ENCODE measurements around the gene XYLT1. TPM values are rescaled to one million over a fixed set of nuclear protein-coding genes. Genes with fewer than 3 reads are reported as not detected.

Gene XYLT1
- polyA plus RNA-seq, 1 of the 3 experiments (the other 2 are of a cell fraction), result 17.6 TPM

GRCh38 chr16:17334096-17334495 lies 136.7 kb downstream of the XYLT1 start:
- 78% methylated on average over 3 of the region's 5 CpGs for WGBS (ENCODE audit: low lambda C conversion rate)
- Histone ChIP-seq H3K36me3 (replicated peaks in 1 of 2; ENCODE audit: control insufficient read depth in 1 of 2, insufficient read depth in 2 of 2, low read length in 1 of 2) (peaks cover 0 to 3% of the 10 kb centered on the region in 2 experiments), H3K9me3 (no peaks in the 10 kb centered on the region), H3K9ac (no peak overlapping the region), H3K4me1 (ENCODE audit: control insufficient read depth in 1 of 2, insufficient read depth in 2 of 2, low read depth in 1 of 2, low read length in 1 of 2) (peaks cover 0 to 22% of the 10 kb centered on the region in 2 experiments; a peak in 2 of 4 replicates), H3K4me2 (no peak overlapping the region), H3K9me2 (no peaks in the 10 kb centered on the region), H3K27ac (ENCODE audit: low read depth in 2 of 2, low read length in 1 of 2) (no peak overlapping the region), H2AFZ (ENCODE audit: low read depth) (no peak overlapping the region), H3K79me2 (ENCODE audit: insufficient read depth) (peaks cover 99% of the 10 kb centered on the region), H3F3A (replicated peaks; ENCODE audit: insufficient read depth) (peaks cover 22% of the 10 kb centered on the region), H3K4me3 (ENCODE audit: low read depth in 2 of 2, low read length in 1 of 2) (no peak overlapping the region), H3K27me3 (ENCODE audit: insufficient read depth) (no peaks in the 10 kb centered on the region), H4K20me1 (ENCODE audit: insufficient read depth) (peaks cover 95% of the 10 kb centered on the region)
- ChIA-PET CTCF (no interaction called here), POLR2A (no interaction called here)
- TF ChIP-seq FOXJ3 (CRISPR knock-in tag; IDR thresholded peaks at IDR 0.05), result no peak
- no peak for TF ChIP-seq POLR2AphosphoS5 (IDR thresholded peaks at IDR 0.05; ENCODE audit: low read depth, low read length)
- TF ChIP-seq SIN3A (IDR thresholded peaks at IDR 0.05; ENCODE audit: borderline replicate concordance, low read depth, low read length), result no peak
- TF ChIP-seq PBX3 (IDR thresholded peaks at IDR 0.05), result no peak
- TF ChIP-seq CHD2 (IDR thresholded peaks at IDR 0.05; ENCODE audit: low read length, partially characterized antibody), result no peak
- TF ChIP-seq FOXM1 (IDR thresholded peaks at IDR 0.05; ENCODE audit: low read depth), result no peak
- no peak for TF ChIP-seq MAX (IDR thresholded peaks at IDR 0.05; ENCODE audit: low read depth)
- no peak for TF ChIP-seq NFIC (IDR thresholded peaks at IDR 0.05; ENCODE audit: borderline replicate concordance)
- no peak for TF ChIP-seq USF2 (IDR thresholded peaks at IDR 0.05; ENCODE audit: borderline replicate concordance, low read depth, low read length)
- TF ChIP-seq RXRA (IDR thresholded peaks at IDR 0.05; ENCODE audit: borderline replicate concordance, low read depth), result no peak
- no peak for TF ChIP-seq ELF1 (IDR thresholded peaks at IDR 0.05)
- TF ChIP-seq MEF2A (IDR thresholded peaks at IDR 0.05; ENCODE audit: borderline replicate concordance, low read depth), result no peak
- TF ChIP-seq EZH2phosphoT487 (IDR thresholded peaks at IDR 0.05; ENCODE audit: borderline replicate concordance, low read depth), result no peak
- TF ChIP-seq TAF1 (IDR thresholded peaks at IDR 0.05; ENCODE audit: borderline replicate concordance, low read depth, low read length), result no peak
- TF ChIP-seq REST (IDR thresholded peaks at IDR 0.05; ENCODE audit: low read depth, low read length), result no peak
- DNase-seq, result no peak

Data from SK-N-SH (cell line).